ENCODE data around the gene CHRNE. TPM values are rescaled to one million over a fixed set of nuclear protein-coding genes. Genes with fewer than 3 reads are reported as not detected.

The CHRNE gene
- total RNA-seq, 3 donors from 2014 or later = 0.18 to 0.71 (median 0.35) TPM

GRCh38 chr17:4901648-4902344 is 1.1 kb downstream of the CHRNE start:
- DNase-seq = no peak

GRCh38 chr17:4901108-4901647 is 1.7 kb downstream of the CHRNE start:
- peaks cover 34% of the 10 kb centered on the region for H3K4me1 Mint-ChIP-seq (ENCODE audit: low read depth)
- H3K9me3 Mint-ChIP-seq = no peaks in the 10 kb centered on the region
- ATAC-seq = no peak
- no peaks in the 10 kb centered on the region for H3K27me3 Mint-ChIP-seq (ENCODE audit: low read depth)
- peaks cover 2% of the 10 kb centered on the region for H3K36me3 Mint-ChIP-seq (ENCODE audit: insufficient read depth)
- peak overlapping the region; percentile 85 for H3K4me3 Mint-ChIP-seq
- DNase-seq = no peak

More at GRCh38 chr17:4901648-4902344, 1.1 kb downstream of the CHRNE start:
- Mint-ChIP-seq H3K27me3 (ENCODE audit: low read depth) (no peaks in the 10 kb centered on the region), H3K4me1 (ENCODE audit: low read depth) (peaks cover 34% of the 10 kb centered on the region), H3K9me3 (no peaks in the 10 kb centered on the region), H3K36me3 (ENCODE audit: insufficient read depth) (peaks cover 2% of the 10 kb centered on the region), H3K4me3 (no peak overlapping the region)
- ATAC-seq = no peak

GRCh38 chr17:4900231-4901107 is 2.4 kb downstream of the CHRNE start:
- ATAC-seq = no peak

GRCh38 chr17:4899341-4900230 is 3.3 kb downstream of the CHRNE start, which contains the start of gene C17orf107:
Gene C17orf107 (plus strand): TSS chr17:4899536. CDS start chr17:4899763, 227 bp downstream.
- Mint-ChIP-seq H3K4me1 (ENCODE audit: low read depth) (peaks cover 34% of the 10 kb centered on the region), H3K4me3 (peak within 1 kb of the TSS; percentile 85)
- ATAC-seq = peak; percentile 84 to 85

More at GRCh38 chr17:4900231-4901107, 2.4 kb downstream of the CHRNE start:
- Mint-ChIP-seq H3K36me3 (ENCODE audit: insufficient read depth) (peaks cover 5% of the 10 kb centered on the region), H3K4me3 (peak overlapping the region; percentile 85), H3K27me3 (ENCODE audit: low read depth) (no peaks in the 10 kb centered on the region), H3K9me3 (no peaks in the 10 kb centered on the region), H3K4me1 (ENCODE audit: low read depth) (peaks cover 34% of the 10 kb centered on the region)
- DNase-seq = peak; percentile 46

GRCh38 chr17:4898927-4899326 is 4.0 kb downstream of the CHRNE start:
- DNase-seq (no peak), ATAC-seq (peak; percentile 3 to 8)
- H3K36me3 Mint-ChIP-seq (ENCODE audit: insufficient read depth) = peaks cover 9% of the 10 kb centered on the region
- H3K4me1 Mint-ChIP-seq (ENCODE audit: low read depth) = peaks cover 34% of the 10 kb centered on the region
- H3K9me3 Mint-ChIP-seq = no peaks in the 10 kb centered on the region
- H3K4me3 Mint-ChIP-seq = peak overlapping the region; percentile 67
- H3K27me3 Mint-ChIP-seq (ENCODE audit: low read depth) = no peaks in the 10 kb centered on the region

More at GRCh38 chr17:4899341-4900230, 3.3 kb downstream of the CHRNE start, which contains the start of gene C17orf107:
- Mint-ChIP-seq H3K9me3 (no peaks in the 10 kb centered on the region), H3K36me3 (ENCODE audit: insufficient read depth) (peaks cover 9% of the 10 kb centered on the region), H3K27me3 (ENCODE audit: low read depth) (no peaks in the 10 kb centered on the region)
- peak; percentile 98 for DNase-seq

- peak overlapping the region; percentile 67 for H3K4me3 Mint-ChIP-seq
- DNase-seq = no peak
- peaks cover 9% of the 10 kb centered on the region for H3K36me3 Mint-ChIP-seq (ENCODE audit: insufficient read depth)
- peaks cover 30% of the 10 kb centered on the region for H3K4me1 Mint-ChIP-seq (ENCODE audit: low read depth)
- H3K9me3 Mint-ChIP-seq = no peaks in the 10 kb centered on the region
- ATAC-seq = no peak
- H3K27me3 Mint-ChIP-seq (ENCODE audit: low read depth) = no peaks in the 10 kb centered on the region
Measured at GRCh38 chr17:4898351-4898750, 4.5 kb downstream of the CHRNE start.

GRCh38 chr17:4897785-4898184 is 5.1 kb downstream of the CHRNE start:
- ATAC-seq = no peak
- H3K27me3 Mint-ChIP-seq (ENCODE audit: low read depth) = no peaks in the 10 kb centered on the region
- no peak overlapping the region for H3K4me3 Mint-ChIP-seq
- H3K9me3 Mint-ChIP-seq = no peaks in the 10 kb centered on the region
- H3K36me3 Mint-ChIP-seq (ENCODE audit: insufficient read depth) = peaks cover 9% of the 10 kb centered on the region
- DNase-seq = no peak
- H3K4me1 Mint-ChIP-seq (ENCODE audit: low read depth) = peaks cover 24% of the 10 kb centered on the region

GRCh38 chr17:4897198-4897687 is 5.7 kb downstream of the CHRNE start:
- ATAC-seq = no peak
- no peak overlapping the region for H3K4me3 Mint-ChIP-seq
- no peaks in the 10 kb centered on the region for H3K27me3 Mint-ChIP-seq (ENCODE audit: low read depth)
- peaks cover 19% of the 10 kb centered on the region for H3K4me1 Mint-ChIP-seq (ENCODE audit: low read depth)
- no peak for DNase-seq
- H3K36me3 Mint-ChIP-seq (ENCODE audit: insufficient read depth) = peaks cover 12% of the 10 kb centered on the region
- no peaks in the 10 kb centered on the region for H3K9me3 Mint-ChIP-seq

- H3K4me1 Mint-ChIP-seq (ENCODE audit: low read depth) = peaks cover 18% of the 10 kb centered on the region
- H3K27me3 Mint-ChIP-seq (ENCODE audit: low read depth) = no peaks in the 10 kb centered on the region
- no peak overlapping the region for H3K4me3 Mint-ChIP-seq
- ATAC-seq (no peak), DNase-seq (no peak)
- no peaks in the 10 kb centered on the region for H3K9me3 Mint-ChIP-seq
- H3K36me3 Mint-ChIP-seq (ENCODE audit: insufficient read depth) = peaks cover 12% of the 10 kb centered on the region
Measured at GRCh38 chr17:4896332-4897197, 6.3 kb downstream of the CHRNE start.

GRCh38 chr17:4895657-4896331 is 7.1 kb downstream of the CHRNE start:
- no peak for DNase-seq
- Mint-ChIP-seq H3K36me3 (ENCODE audit: insufficient read depth) (peaks cover 12% of the 10 kb centered on the region), H3K9me3 (no peaks in the 10 kb centered on the region), H3K27me3 (ENCODE audit: low read depth) (no peaks in the 10 kb centered on the region), H3K4me3 (no peak overlapping the region), H3K4me1 (ENCODE audit: low read depth) (peaks cover 15% of the 10 kb centered on the region)
- ATAC-seq = no peak

GRCh38 chr17:4895121-4895520 is 7.8 kb downstream of the CHRNE start:
- Mint-ChIP-seq H3K4me1 (ENCODE audit: low read depth) (peaks cover 13% of the 10 kb centered on the region), H3K4me3 (no peak overlapping the region), H3K9me3 (no peaks in the 10 kb centered on the region), H3K27me3 (ENCODE audit: low read depth) (no peaks in the 10 kb centered on the region), H3K36me3 (ENCODE audit: insufficient read depth) (peaks cover 14% of the 10 kb centered on the region)
- DNase-seq (no peak), ATAC-seq (no peak)

- ATAC-seq (no peak), DNase-seq (no peak)
- no peak overlapping the region for H3K4me3 Mint-ChIP-seq
- no peaks in the 10 kb centered on the region for H3K9me3 Mint-ChIP-seq
- H3K4me1 Mint-ChIP-seq (ENCODE audit: low read depth) = peaks cover 7% of the 10 kb centered on the region
- peaks cover 16% of the 10 kb centered on the region for H3K36me3 Mint-ChIP-seq (ENCODE audit: insufficient read depth)
- no peaks in the 10 kb centered on the region for H3K27me3 Mint-ChIP-seq (ENCODE audit: low read depth)
Measured at GRCh38 chr17:4893721-4894560, 9.0 kb downstream of the CHRNE start.

All from activated T-cell treated with anti-CD3 and anti-CD28 coated beads, Interleukin-2, amount 50 U/mL, for 4 hours (primary cell).